ENCODE results near the gene DYRK1B. TPM values are rescaled to one million over a fixed set of nuclear protein-coding genes. Genes with fewer than 3 reads are reported as not detected.

Gene DYRK1B
- total and polyA plus RNA-seq, 2 donors (not counting 1 experiment from before 2014, with no cell fraction given): 26.1 to 36.6 TPM

DNA sequence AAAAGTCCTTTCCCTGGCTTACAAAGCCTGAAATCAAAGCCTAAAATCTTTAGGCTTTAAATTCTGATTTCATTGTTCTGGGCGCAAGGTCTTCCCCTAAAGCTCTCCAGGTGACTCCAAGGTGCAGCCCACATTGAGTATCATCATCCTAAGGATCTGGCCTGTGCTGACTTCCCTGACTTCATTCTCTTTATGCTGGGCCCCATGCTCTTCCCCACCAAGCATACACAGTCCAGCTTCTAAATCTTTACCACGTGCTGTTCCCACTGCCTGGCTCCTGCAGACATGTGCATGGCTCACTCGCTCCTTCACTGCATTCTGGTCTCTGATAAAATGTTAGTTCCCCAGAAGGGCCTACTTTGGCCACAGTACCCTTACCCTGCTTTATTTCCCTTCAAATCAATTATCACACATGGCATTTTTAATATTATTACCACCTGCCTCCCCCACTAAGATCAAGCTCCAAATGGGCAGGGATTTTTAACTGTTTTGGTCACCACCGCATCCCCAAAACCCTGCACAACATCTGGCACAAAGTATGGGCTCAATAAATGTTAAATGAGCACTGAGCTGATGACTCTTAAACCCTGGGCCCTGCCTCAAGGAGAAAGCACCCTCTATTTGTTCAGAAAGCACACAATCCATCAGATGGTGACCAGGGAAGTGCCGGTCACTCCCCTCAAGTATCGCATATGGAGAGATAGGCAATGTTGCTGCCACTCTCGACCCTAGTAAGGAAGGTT lies 8.9 kb upstream of the DYRK1B start:
- intact Hi-C loops (cut with micrococcal nuclease): loop anchor here (5.0 kb wide), 1 partner anchor 171 kb away; no protein-coding TSS in a partner anchor
- WGBS (ENCODE audit: insufficient coverage): 91% methylated on average over 7 of the region's 7 CpGs
- Mint-ChIP-seq H3K9me3 (ENCODE audit: insufficient read depth) (no peaks in the 10 kb centered on the region), H3K27ac (no peak overlapping the region), H3K4me1 (peaks cover 51% of the 10 kb centered on the region), H3K4me3 (no peak overlapping the region), H3K27me3 (no peaks in the 10 kb centered on the region)
- ATAC-seq (ENCODE audit: low read depth) (no peak), DNase-seq (no peak)
- H2AFZ ChIP-seq (ENCODE audit: insufficient read depth, low read depth, low read length, poor library complexity, severe bottlenecking): no peak overlapping the region
- ChIA-PET CTCF (interaction anchor here (0.7 to 8.1 kb wide), 18 partner anchors 9 to 698 kb away, joined by 3 to 159 read pairs (median 6); partner anchors contain the start of genes DYRK1B, PSMC4 and ZNF780B), POLR2A (interaction anchor here (2.8 kb wide), 1 partner anchor 9 kb away, joined by 10 read pairs; the partner anchor contains the start of gene DYRK1B)
- TF ChIP-seq EZH2 (IDR thresholded peaks at IDR 0.05; ENCODE audit: borderline replicate concordance, insufficient read depth, low read depth, low read length, poor library complexity, severe bottlenecking): no peak
- no peak for TF ChIP-seq CTCF (IDR thresholded peaks at IDR 0.05)
- H3K9me3 ChIP-seq (ENCODE audit: control extremely low read depth in 1 of 3, control insufficient read depth in 2 of 3, insufficient read depth in 1 of 3, low read length in 2 of 3): no peaks in the 10 kb centered on the region
- H4K20me1 ChIP-seq (ENCODE audit: control insufficient read depth, insufficient read depth, low read length, poor library complexity, severe bottlenecking): peaks cover 40% of the 10 kb centered on the region
- H3K36me3 ChIP-seq (replicated peaks in 1 of 2; ENCODE audit: control extremely low read depth in 1 of 2, control insufficient read depth in 1 of 2, extremely low read depth in 1 of 2, insufficient read depth in 2 of 2, low read length in 1 of 2): peaks cover 2 to 23% of the 10 kb centered on the region in 2 experiments
- no peak overlapping the region for H3K4me3 ChIP-seq (ENCODE audit: control extremely low read depth in 1 of 5, extremely low read depth in 1 of 5, insufficient read depth in 1 of 5, low read depth in 2 of 5, low read length in 4 of 5)
- H3K9ac ChIP-seq (ENCODE audit: low read length): no peak overlapping the region
- H3K4me1 ChIP-seq (ENCODE audit: control insufficient read depth in 2 of 2, insufficient read depth in 2 of 2, low read length in 2 of 2): peaks cover 27 to 37% of the 10 kb centered on the region in 2 donors
- H3K27ac ChIP-seq (ENCODE audit: low read length in 2 of 2): no peak overlapping the region
- H3K4me2 ChIP-seq (replicated peaks; ENCODE audit: low read depth, low read length, poor library complexity, severe bottlenecking): no peak overlapping the region
- no peaks in the 10 kb centered on the region for H3K27me3 ChIP-seq (replicated peaks in 1 of 4; ENCODE audit: control extremely low read depth in 1 of 4, control insufficient read depth in 3 of 4, insufficient read depth in 4 of 4, low read length in 3 of 4)
- H3K79me2 ChIP-seq (ENCODE audit: control insufficient read depth, insufficient read depth, low read length): peaks cover 77% of the 10 kb centered on the region

GRCh38 chr19:39841041-39841440 lies 7.1 kb upstream of the DYRK1B start:
- no peak overlapping the region for H3K4me3 Mint-ChIP-seq
- CTCF ChIA-PET: interaction anchor here (0.6 to 8.1 kb wide), 6 partner anchors 21 to 409 kb away, joined by 3 to 159 read pairs (median 14); no protein-coding TSS in a partner anchor
- H4K20me1 ChIP-seq (ENCODE audit: control insufficient read depth, insufficient read depth, low read length, poor library complexity, severe bottlenecking): peaks cover 40% of the 10 kb centered on the region

More at GRCh38 chr19:39841041-39841440, 7.1 kb upstream of the DYRK1B start:
- H3K27ac ChIP-seq (ENCODE audit: low read length in 2 of 2): no peak overlapping the region
- no peaks in the 10 kb centered on the region for H3K9me3 ChIP-seq (ENCODE audit: control extremely low read depth in 1 of 3, control insufficient read depth in 2 of 3, insufficient read depth in 1 of 3, low read length in 2 of 3)
- intact Hi-C loops (cut with micrococcal nuclease): loop anchor here (5.0 kb wide), 1 partner anchor 169 kb away; no protein-coding TSS in a partner anchor
- ATAC-seq (ENCODE audit: low read depth) (no peak), DNase-seq (no peak)
- TF ChIP-seq EZH2 (IDR thresholded peaks at IDR 0.05; ENCODE audit: borderline replicate concordance, insufficient read depth, low read depth, low read length, poor library complexity, severe bottlenecking) (no peak), CTCF (IDR thresholded peaks at IDR 0.05) (no peak)
- H3K79me2 ChIP-seq (ENCODE audit: control insufficient read depth, insufficient read depth, low read length): peaks cover 75% of the 10 kb centered on the region
- Mint-ChIP-seq H3K9me3 (ENCODE audit: insufficient read depth) (no peaks in the 10 kb centered on the region), H3K27me3 (no peaks in the 10 kb centered on the region), H3K4me1 (peaks cover 39% of the 10 kb centered on the region), H3K27ac (no peak overlapping the region)
- H3K4me2 ChIP-seq (replicated peaks; ENCODE audit: low read depth, low read length, poor library complexity, severe bottlenecking): no peak overlapping the region
- no peaks in the 10 kb centered on the region for H3K27me3 ChIP-seq (replicated peaks in 1 of 4; ENCODE audit: control extremely low read depth in 1 of 4, control insufficient read depth in 3 of 4, insufficient read depth in 4 of 4, low read length in 3 of 4)
- WGBS (ENCODE audit: insufficient coverage): 96% methylated on average over 4 of the region's 4 CpGs
- H3K4me3 ChIP-seq (ENCODE audit: control extremely low read depth in 1 of 5, extremely low read depth in 1 of 5, insufficient read depth in 1 of 5, low read depth in 2 of 5, low read length in 4 of 5): no peak overlapping the region
- H3K36me3 ChIP-seq (replicated peaks in 1 of 2; ENCODE audit: control extremely low read depth in 1 of 2, control insufficient read depth in 1 of 2, extremely low read depth in 1 of 2, insufficient read depth in 2 of 2, low read length in 1 of 2): peaks cover 6 to 39% of the 10 kb centered on the region in 2 experiments
- peaks cover 23 to 30% of the 10 kb centered on the region in 2 donors for H3K4me1 ChIP-seq (ENCODE audit: control insufficient read depth in 2 of 2, insufficient read depth in 2 of 2, low read length in 2 of 2)
- no peak overlapping the region for H3K9ac ChIP-seq (ENCODE audit: low read length)
- H2AFZ ChIP-seq (ENCODE audit: insufficient read depth, low read depth, low read length, poor library complexity, severe bottlenecking): no peak overlapping the region
- POLR2A ChIA-PET: no interaction called here
